HepG2 (cell line): Measurements from ENCODE around the gene RGSL1. TPM values are rescaled to one million over a fixed set of nuclear protein-coding genes. Genes with fewer than 3 reads are reported as not detected.

Experiments
- CEBPG ChIP-seq: IDR thresholded peaks from 2 replicates; pipeline ENCODE4 v1.6.1; 2016
- ELF3 ChIP-seq: IDR thresholded peaks from 2 replicates; pipeline ENCODE4 v1.6.1; 2016; ENCODE audit warnings: missing genetic modification reagents, missing compliant biosample characterization
- ERF ChIP-seq: IDR thresholded peaks from 2 replicates; pipeline ENCODE4 v1.6.1; 2018; ENCODE audit warnings: missing biosample characterization, missing genetic modification reagents
- FOSL2 ChIP-seq: sonication (generic); formaldehyde crosslinking; IDR thresholded peaks from 2 replicates; pipeline ENCODE4 v1.4.0; 2020; ENCODE audit warnings: missing genetic modification reagents
- KDM2A ChIP-seq: sonication (generic); formaldehyde crosslinking; IDR thresholded peaks from 2 replicates; pipeline ENCODE4 v1.4.0; 2020; ENCODE audit warnings: low read depth, missing genetic modification reagents, borderline replicate concordance
- KDM5B ChIP-seq: sonication (generic); formaldehyde crosslinking; IDR thresholded peaks from 2 replicates; pipeline ENCODE4 v1.4.0; 2020; ENCODE audit warnings: missing genetic modification reagents, mild to moderate bottlenecking, borderline replicate concordance
- LCORL ChIP-seq, 2 experiments: fragments of 450-650 bp in 1 of 2; sonication (generic) in 1 of 2; formaldehyde crosslinking in 1 of 2; IDR thresholded peaks; 2 replicates each; pipeline versions ENCODE4 v1.5.0 to v1.6.1; 2017 to 2020; ENCODE audit warnings: antibody characterized with exemption in 1 of 2, missing genetic modification reagents in 1 of 2
- MAFG ChIP-seq: sonication (generic); formaldehyde crosslinking; IDR thresholded peaks from 2 replicates; pipeline ENCODE4 v1.5.1; 2020; ENCODE audit warnings: mild to moderate bottlenecking, missing genetic modification reagents
- MATR3 ChIP-seq: sonication (generic); formaldehyde crosslinking; IDR thresholded peaks from 2 replicates; pipeline ENCODE4 v1.4.0; 2020; ENCODE audit warnings: missing genetic modification reagents
- MIXL1 ChIP-seq: IDR thresholded peaks from 2 replicates; pipeline ENCODE4 v1.6.1; 2016
- REXO4 ChIP-seq: sonication (generic); formaldehyde crosslinking; IDR thresholded peaks from 2 replicates; pipeline ENCODE4 v1.8.0; 2022; ENCODE audit warnings: missing genetic modification reagents, mild to moderate bottlenecking, borderline replicate concordance
- SP4 ChIP-seq: sonication (generic); formaldehyde crosslinking; IDR thresholded peaks from 2 replicates; pipeline ENCODE4 v1.8.1; 2023; ENCODE audit warnings: mild to moderate bottlenecking, missing genetic modification reagents
- TARDBP ChIP-seq: sonication (generic); formaldehyde crosslinking; IDR thresholded peaks from 2 replicates; pipeline ENCODE4 v1.8.0; 2022; ENCODE audit warnings: mild to moderate bottlenecking, missing genetic modification reagents
- WIZ ChIP-seq: sonication (generic); formaldehyde crosslinking; IDR thresholded peaks from 2 replicates; pipeline ENCODE4 v1.5.1; 2020; ENCODE audit warnings: mild to moderate bottlenecking, missing genetic modification reagents
- ZBTB14 ChIP-seq: sonication (generic); formaldehyde crosslinking; IDR thresholded peaks from 2 replicates; pipeline ENCODE4 v1.4.0; 2020; ENCODE audit warnings: missing genetic modification reagents
- ZFX ChIP-seq: sonication (generic); formaldehyde crosslinking; IDR thresholded peaks from 2 replicates; pipeline ENCODE4 v1.4.0; 2020; ENCODE audit warnings: mild to moderate bottlenecking, low read depth, missing genetic modification reagents, moderate library complexity
- ZNF282 ChIP-seq: fragments of 450-650 bp; IDR thresholded peaks from 2 replicates; pipeline ENCODE4 v1.6.1; 2018; ENCODE audit not compliant: partially characterized antibody
- polyA plus RNA-seq, 8 experiments: library from polyadenylated mRNA; depleted of rRNA in 3 of 8; stranded (reverse) in 7 of 8; unstranded in 1 of 8; fragments of >200 nt; fragmentation: Illumina TruSeq in 4 of 8; extraction: Trizol in 4 of 8; gene quantifications; 2 replicates each; pipeline versions ENCODE4 v1.2.1 to v1.2.3, GENCODE V29; 2011 to 2016; ENCODE audit warnings: low read depth in 4 of 8, missing spikeins in 1 of 8, mixed read lengths in 1 of 8; ENCODE audit not compliant: insufficient read depth in 1 of 8
- total RNA-seq, 5 experiments: library from RNA; depleted of rRNA; stranded (reverse); fragments of >200 nt; fragmentation: Illumina TruSeq; extraction: Trizol; gene quantifications; 2 replicates each; pipeline ENCODE4 v1.2.3, GENCODE V29; 2016; ENCODE audit warnings: low read depth in 1 of 5
- TF ChIP-seq, protein P1 (sequence below): sonication (generic); formaldehyde crosslinking; IDR thresholded peaks from 2 replicates; pipeline ENCODE4 v1.4.0; 2020; ENCODE audit warnings: missing genetic modification reagents
- TF ChIP-seq, protein P2 (sequence below): IDR thresholded peaks from 2 replicates; pipeline ENCODE4 v1.4.0; 2020; ENCODE audit warnings: mild to moderate bottlenecking, missing genetic modification reagents
- TF ChIP-seq, protein P3 (sequence below): sonication (generic); formaldehyde crosslinking; IDR thresholded peaks from 2 replicates; pipeline ENCODE4 v1.4.0; 2020; ENCODE audit warnings: missing genetic modification reagents, mild to moderate bottlenecking, borderline replicate concordance
- TF ChIP-seq, protein P4 (sequence below): sonication (generic); formaldehyde crosslinking; IDR thresholded peaks from 2 replicates; pipeline ENCODE4 v1.8.1; 2023; ENCODE audit warnings: mild to moderate bottlenecking, missing genetic modification reagents, borderline replicate concordance
- TF ChIP-seq, protein P5 (sequence below): sonication (generic); formaldehyde crosslinking; IDR thresholded peaks from 2 replicates; pipeline ENCODE4 v1.4.0; 2020; ENCODE audit warnings: missing genetic modification reagents, borderline replicate concordance

Gene RGSL1
- total and polyA plus RNA-seq, 2 of the 13 experiments (the other 11 are each of a cell fraction or from before 2014, with no cell fraction given): not detected

- TF ChIP-seq, protein P1, sequence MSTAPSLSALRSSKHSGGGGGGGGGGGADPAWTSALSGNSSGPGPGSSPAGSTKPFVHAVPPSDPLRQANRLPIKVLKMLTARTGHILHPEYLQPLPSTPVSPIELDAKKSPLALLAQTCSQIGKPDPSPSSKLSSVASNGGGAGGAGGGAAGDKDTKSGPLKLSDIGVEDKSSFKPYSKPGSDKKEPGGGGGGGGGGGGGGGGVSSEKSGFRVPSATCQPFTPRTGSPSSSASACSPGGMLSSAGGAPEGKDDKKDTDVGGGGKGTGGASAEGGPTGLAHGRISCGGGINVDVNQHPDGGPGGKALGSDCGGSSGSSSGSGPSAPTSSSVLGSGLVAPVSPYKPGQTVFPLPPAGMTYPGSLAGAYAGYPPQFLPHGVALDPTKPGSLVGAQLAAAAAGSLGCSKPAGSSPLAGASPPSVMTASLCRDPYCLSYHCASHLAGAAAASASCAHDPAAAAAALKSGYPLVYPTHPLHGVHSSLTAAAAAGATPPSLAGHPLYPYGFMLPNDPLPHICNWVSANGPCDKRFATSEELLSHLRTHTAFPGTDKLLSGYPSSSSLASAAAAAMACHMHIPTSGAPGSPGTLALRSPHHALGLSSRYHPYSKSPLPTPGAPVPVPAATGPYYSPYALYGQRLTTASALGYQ (CRISPR knock-in tag): no peak
- TF ChIP-seq ZFX (peak; percentile 68; the same call in 1 of the 2 replicates), MATR3 (CRISPR knock-in tag) (no peak), ELF3 (CRISPR knock-in tag) (0 out of 2 replicates have a peak, but pooled peaks have one; percentile 32), KDM2A (CRISPR knock-in tag) (no peak), ERF (CRISPR knock-in tag) (0 out of 2 replicates have a peak, but pooled peaks have one; percentile 26), LCORL (IDR thresholded peaks at IDR 0.05) (no peak), LCORL (CRISPR knock-in tag; IDR thresholded peaks at IDR 0.05) (peak; percentile 41; the same call in 1 of the 2 replicates), REXO4 (CRISPR knock-in tag) (no peak), ZBTB14 (CRISPR knock-in tag) (no peak), MAFG (CRISPR knock-in tag) (no peak), MIXL1 (CRISPR knock-in tag) (0 out of 2 replicates have a peak, but pooled peaks have one; percentile 15), TARDBP (CRISPR knock-in tag) (no peak), CEBPG (CRISPR knock-in tag) (no peak), WIZ (CRISPR knock-in tag) (no peak), FOSL2 (CRISPR knock-in tag) (no peak), KDM5B (CRISPR knock-in tag) (no peak), SP4 (CRISPR knock-in tag) (no peak), ZNF282 (no peak)
- TF ChIP-seq, protein P2, sequence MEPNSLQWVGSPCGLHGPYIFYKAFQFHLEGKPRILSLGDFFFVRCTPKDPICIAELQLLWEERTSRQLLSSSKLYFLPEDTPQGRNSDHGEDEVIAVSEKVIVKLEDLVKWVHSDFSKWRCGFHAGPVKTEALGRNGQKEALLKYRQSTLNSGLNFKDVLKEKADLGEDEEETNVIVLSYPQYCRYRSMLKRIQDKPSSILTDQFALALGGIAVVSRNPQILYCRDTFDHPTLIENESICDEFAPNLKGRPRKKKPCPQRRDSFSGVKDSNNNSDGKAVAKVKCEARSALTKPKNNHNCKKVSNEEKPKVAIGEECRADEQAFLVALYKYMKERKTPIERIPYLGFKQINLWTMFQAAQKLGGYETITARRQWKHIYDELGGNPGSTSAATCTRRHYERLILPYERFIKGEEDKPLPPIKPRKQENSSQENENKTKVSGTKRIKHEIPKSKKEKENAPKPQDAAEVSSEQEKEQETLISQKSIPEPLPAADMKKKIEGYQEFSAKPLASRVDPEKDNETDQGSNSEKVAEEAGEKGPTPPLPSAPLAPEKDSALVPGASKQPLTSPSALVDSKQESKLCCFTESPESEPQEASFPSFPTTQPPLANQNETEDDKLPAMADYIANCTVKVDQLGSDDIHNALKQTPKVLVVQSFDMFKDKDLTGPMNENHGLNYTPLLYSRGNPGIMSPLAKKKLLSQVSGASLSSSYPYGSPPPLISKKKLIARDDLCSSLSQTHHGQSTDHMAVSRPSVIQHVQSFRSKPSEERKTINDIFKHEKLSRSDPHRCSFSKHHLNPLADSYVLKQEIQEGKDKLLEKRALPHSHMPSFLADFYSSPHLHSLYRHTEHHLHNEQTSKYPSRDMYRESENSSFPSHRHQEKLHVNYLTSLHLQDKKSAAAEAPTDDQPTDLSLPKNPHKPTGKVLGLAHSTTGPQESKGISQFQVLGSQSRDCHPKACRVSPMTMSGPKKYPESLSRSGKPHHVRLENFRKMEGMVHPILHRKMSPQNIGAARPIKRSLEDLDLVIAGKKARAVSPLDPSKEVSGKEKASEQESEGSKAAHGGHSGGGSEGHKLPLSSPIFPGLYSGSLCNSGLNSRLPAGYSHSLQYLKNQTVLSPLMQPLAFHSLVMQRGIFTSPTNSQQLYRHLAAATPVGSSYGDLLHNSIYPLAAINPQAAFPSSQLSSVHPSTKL: 0 out of 2 replicates have a peak, but pooled peaks have one; percentile 14
- TF ChIP-seq, protein P3, sequence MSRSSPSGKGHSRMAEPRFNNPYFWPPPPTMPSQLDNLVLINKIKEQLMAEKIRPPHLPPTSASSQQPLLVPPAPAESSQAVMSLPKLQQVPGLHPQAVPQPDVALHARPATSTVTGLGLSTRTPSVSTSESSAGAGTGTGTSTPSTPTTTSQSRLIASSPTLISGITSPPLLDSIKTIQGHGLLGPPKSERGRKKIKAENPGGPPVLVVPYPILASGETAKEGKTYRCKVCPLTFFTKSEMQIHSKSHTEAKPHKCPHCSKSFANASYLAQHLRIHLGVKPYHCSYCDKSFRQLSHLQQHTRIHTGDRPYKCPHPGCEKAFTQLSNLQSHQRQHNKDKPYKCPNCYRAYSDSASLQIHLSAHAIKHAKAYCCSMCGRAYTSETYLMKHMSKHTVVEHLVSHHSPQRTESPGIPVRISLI (CRISPR knock-in tag): peak; percentile 56; the same call in 1 of the 2 replicates
- TF ChIP-seq, protein P4, sequence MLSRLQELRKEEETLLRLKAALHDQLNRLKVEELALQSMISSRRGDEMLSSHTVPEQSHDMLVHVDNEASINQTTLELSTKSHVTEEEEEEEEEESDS: no peak
- TF ChIP-seq, protein P5, sequence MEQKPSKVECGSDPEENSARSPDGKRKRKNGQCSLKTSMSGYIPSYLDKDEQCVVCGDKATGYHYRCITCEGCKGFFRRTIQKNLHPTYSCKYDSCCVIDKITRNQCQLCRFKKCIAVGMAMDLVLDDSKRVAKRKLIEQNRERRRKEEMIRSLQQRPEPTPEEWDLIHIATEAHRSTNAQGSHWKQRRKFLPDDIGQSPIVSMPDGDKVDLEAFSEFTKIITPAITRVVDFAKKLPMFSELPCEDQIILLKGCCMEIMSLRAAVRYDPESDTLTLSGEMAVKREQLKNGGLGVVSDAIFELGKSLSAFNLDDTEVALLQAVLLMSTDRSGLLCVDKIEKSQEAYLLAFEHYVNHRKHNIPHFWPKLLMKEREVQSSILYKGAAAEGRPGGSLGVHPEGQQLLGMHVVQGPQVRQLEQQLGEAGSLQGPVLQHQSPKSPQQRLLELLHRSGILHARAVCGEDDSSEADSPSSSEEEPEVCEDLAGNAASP (CRISPR knock-in tag): peak; percentile 35; the same call in 1 of the 2 replicates
These were observed 151.5 kb downstream of the RGSL1 start (continued) for GRCh38 chr1:182601416-182601786.
